Heart right ventricle (tissue), 16 donors: Measurements from ENCODE around the gene DNAH6. TPM values are rescaled to one million over a fixed set of nuclear protein-coding genes. Genes with fewer than 3 reads are reported as not detected.

Experiments
- ATAC-seq, 8 donors: fragments of 200-7000 bp; cut with Tn5 transposase; one replicate each; pipeline ENCODE4 v1.9.1; 2020; ENCODE audit warnings: mild to moderate bottlenecking in 8 of 8, moderate library complexity in 8 of 8, moderate number of reproducible peaks in 1 of 8
- DNase-seq, 2 donors: peaks; one replicate each; pipeline ENCODE4 v3.0.0-alpha.2; 2020
- H3K27ac ChIP-seq, 10 donors: fragments of 200-600 bp; sonication (generic) in 2 of 10; one replicate each; pipeline versions ENCODE4 v1.5.0 to v1.8.0; 2020 to 2022; ENCODE audit warnings: mild to moderate bottlenecking in 3 of 10
- H3K27me3 ChIP-seq, 7 donors: fragments of 200-600 bp; one replicate each; pipeline ENCODE4 v1.8.0; 2021 to 2022; ENCODE audit warnings: mild to moderate bottlenecking in 2 of 7
- H3K36me3 ChIP-seq, 9 donors: fragments of 200-600 bp; sonication (generic) in 1 of 9; one replicate each; pipeline versions ENCODE4 v1.5.0 to v1.8.0; 2020 to 2022; ENCODE audit warnings: mild to moderate bottlenecking in 2 of 9
- H3K4me1 ChIP-seq, 9 donors: fragments of 200-600 bp; sonication (generic) in 1 of 9; one replicate each; pipeline versions ENCODE4 v1.5.0 to v1.8.0; 2020 to 2022; ENCODE audit warnings: mild to moderate bottlenecking in 4 of 9
- H3K4me3 ChIP-seq, 10 donors: fragments of 200-600 bp; sonication (generic) in 2 of 10; one replicate each; pipeline versions ENCODE4 v1.5.0 to v1.8.0; 2020 to 2022; ENCODE audit warnings: mild to moderate bottlenecking in 7 of 10, moderate library complexity in 2 of 10
- H3K9me3 ChIP-seq, 11 donors: fragments of 200-600 bp in 10 of 11; sonication (generic) in 2 of 11; one replicate each; pipeline versions ENCODE4 v1.5.0 to v1.8.0; 2013 to 2022; ENCODE audit warnings: mild to moderate bottlenecking in 2 of 11, control low read depth in 1 of 11, moderate library complexity in 1 of 11
- WGBS, 2 donors: extraction: QIAGEN DNeasy Blood & Tissue Kit; methylation state at CpG; one replicate each; pipeline ENCODE4 v1.1.7; 2013; ENCODE audit warnings: inconsistent platforms in 1 of 2; 5-methylcytosine and 5-hydroxymethylcytosine counted together
- intact Hi-C, 10 donors: fragments of 100-400 bp; cut with DNase I; formaldehyde crosslinking; loops; one replicate each; pipeline versions ENCODE4 v1.11.1 to v1.14.2; 2022
- polyA plus RNA-seq, 2 donors: library from polyadenylated mRNA; stranded (reverse); fragments of 200-250 nt; gene quantifications; one replicate each; pipeline ENCODE4 v1.2.3, GENCODE V29; 2013
- total RNA-seq, 10 donors: library from RNA; stranded (reverse); fragmentation: NEBNext Ultra II Directional in 3 of 10; extraction: Animal tissue kit (Norgen Biotek cat#: 25700) in 3 of 10; gene quantifications; one replicate each; pipeline versions ENCODE4 v1.2.1 to v1.2.4, GENCODE V29; 2021 to 2023
- TF ChIP-seq, protein P1 (sequence below), 9 donors: fragments of 200-600 bp; sonication (generic) in 2 of 9; IDR thresholded peaks; one replicate each; pipeline versions ENCODE4 v1.5.0 to v1.8.0; 2021 to 2022; ENCODE audit warnings: antibody characterized with exemption in 9 of 9, mild to moderate bottlenecking in 5 of 9, moderate library complexity in 1 of 9
- donor health status: Arrhythmogenic right ventricular cardiomyopathy.
- donor health status: ischemic (EF 13 %, LVEDD 7.1; RV severe dilation, severe dysfunction).
- donor health status: healthy with polysubstance abuse.
- donor health status: DM: no; HTN: yes; CAD: no.
- donor health status: DM: no; HTN: no; CAD: no.
- donor health status: ischemic (EF 25% LVEDD 6.9; RV normal size, moderate dysfunction).
- donor health status: ischemic (EF 25% LVEDD 5.7; RV mildly dilated, moderate dysfunction).
- donor health status: healthy.
- donor health status: DM: yes; HTN: yes; CAD: no.
- donor health status: Ischemic cardiomyopathy.
- donor health status: ischemic (EF 35%, LVEDD 5.7; RV mildly dilated, moderate dysfunction).
- donor health status: nonischemic (EF 11% LVEDD 7.7; RV severe dilation, severe dysfunction).
- donor health status: DM: yes; HTN: yes; CAD: no.
- donor health status: PGD.
- donor health status: ischemic (EF 29% LVEDD 5.4; RV normal size, mild dysfunction).
- donor health status: nonischemic (EF 23%, LVEDD 6.1; RV moderate dilation, normal function).

DNAH6 gene
- total and polyA plus RNA-seq, 12 donors: 0.03 to 0.49 (median 0.23) TPM; not detected in 1

DNA sequence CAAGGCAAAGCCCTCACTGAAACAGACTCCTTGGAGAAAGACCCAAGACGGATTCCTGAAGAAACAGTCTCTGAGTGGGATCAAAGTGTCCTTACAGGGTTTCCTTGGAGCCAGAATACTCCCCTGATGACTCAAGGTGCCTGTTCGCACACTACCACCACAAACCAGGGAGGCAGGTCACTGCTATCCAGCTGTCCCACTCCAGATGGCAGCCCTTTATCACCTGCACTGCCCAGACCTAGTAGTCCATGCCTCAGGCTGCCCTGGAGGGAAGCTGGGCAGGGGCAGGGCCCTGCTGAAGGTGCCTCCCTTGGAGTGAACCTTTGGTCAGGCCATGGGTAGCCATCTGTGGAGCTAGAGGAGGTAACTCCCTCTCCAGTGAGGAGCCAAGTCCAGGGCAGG is 330.4 kb downstream of the DNAH6 start:
- Histone ChIP-seq H3K36me3 (no peaks in the 10 kb centered on the region), H3K4me1 (peaks cover 0 to 28% (median 0%) of the 10 kb centered on the region in 9 donors), H3K9me3 (no peaks in the 10 kb centered on the region), H3K4me3 (no peak overlapping the region), H3K27me3 (peaks cover 0 to 4% (median 0%) of the 10 kb centered on the region in 7 donors), H3K27ac (peak overlapping the region in 3 of 10 donors; percentile 41 to 91 (median 56))
- WGBS, 2 donors: 78 to 87% methylated on average over 2 of the region's 2 CpGs
- TF ChIP-seq, protein P1, sequence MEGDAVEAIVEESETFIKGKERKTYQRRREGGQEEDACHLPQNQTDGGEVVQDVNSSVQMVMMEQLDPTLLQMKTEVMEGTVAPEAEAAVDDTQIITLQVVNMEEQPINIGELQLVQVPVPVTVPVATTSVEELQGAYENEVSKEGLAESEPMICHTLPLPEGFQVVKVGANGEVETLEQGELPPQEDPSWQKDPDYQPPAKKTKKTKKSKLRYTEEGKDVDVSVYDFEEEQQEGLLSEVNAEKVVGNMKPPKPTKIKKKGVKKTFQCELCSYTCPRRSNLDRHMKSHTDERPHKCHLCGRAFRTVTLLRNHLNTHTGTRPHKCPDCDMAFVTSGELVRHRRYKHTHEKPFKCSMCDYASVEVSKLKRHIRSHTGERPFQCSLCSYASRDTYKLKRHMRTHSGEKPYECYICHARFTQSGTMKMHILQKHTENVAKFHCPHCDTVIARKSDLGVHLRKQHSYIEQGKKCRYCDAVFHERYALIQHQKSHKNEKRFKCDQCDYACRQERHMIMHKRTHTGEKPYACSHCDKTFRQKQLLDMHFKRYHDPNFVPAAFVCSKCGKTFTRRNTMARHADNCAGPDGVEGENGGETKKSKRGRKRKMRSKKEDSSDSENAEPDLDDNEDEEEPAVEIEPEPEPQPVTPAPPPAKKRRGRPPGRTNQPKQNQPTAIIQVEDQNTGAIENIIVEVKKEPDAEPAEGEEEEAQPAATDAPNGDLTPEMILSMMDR (IDR thresholded peaks at IDR 0.05): no peak
- DNase-seq (no peak), ATAC-seq (no peak)
- intact Hi-C loops: no loop called here

DNA sequence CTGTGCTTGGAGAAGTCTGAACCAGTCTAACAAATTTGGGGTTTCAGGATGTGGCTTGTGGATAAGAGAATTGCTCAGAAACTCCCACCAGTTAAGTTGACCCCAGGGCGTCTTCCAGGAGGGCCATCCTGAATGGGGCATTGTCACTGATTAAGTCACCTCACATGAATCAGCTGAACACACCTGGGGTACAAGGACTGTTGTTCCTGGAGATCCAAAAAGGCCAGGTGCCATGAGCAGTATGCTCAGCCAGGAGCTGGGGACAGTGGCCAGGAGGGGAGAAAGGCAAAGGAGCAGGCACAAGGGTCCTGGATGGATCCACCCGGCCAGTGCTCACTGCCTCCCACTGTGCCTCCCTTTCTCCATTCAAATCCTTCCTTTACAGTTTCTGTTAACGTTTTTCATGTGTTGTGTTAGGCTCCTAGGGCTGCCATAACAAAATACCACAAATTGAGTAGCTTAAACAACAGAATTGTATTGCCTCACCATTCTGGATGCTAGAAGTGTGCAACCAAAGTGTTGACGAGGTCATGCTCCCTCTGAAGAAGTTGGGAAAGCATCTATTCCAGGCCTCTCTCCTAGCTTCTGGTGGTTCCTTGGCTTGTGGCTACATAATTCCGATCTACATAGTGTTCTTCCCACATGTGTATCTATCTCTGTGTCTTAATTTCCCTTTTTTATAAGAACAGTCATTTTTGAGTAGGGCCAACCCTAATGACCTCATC is 331.2 kb downstream of the DNAH6 start:
- Histone ChIP-seq H3K27ac (peak overlapping the region in 1 of 10 donors; percentile 91), H3K4me1 (peaks cover 0 to 25% (median 0%) of the 10 kb centered on the region in 9 donors), H3K9me3 (peaks cover 0 to under 1% (median 0%) of the 10 kb centered on the region in 11 donors), H3K4me3 (no peak overlapping the region), H3K36me3 (no peaks in the 10 kb centered on the region), H3K27me3 (peaks cover 0 to 7% (median 0%) of the 10 kb centered on the region in 7 donors)
- ATAC-seq: no peak
- 70 to 80% methylated on average over 5 of the region's 5 CpGs for WGBS, 2 donors
- intact Hi-C loops: no loop called here
- TF ChIP-seq, protein P1 (IDR thresholded peaks at IDR 0.05): no peak
- no peak for DNase-seq

DNA sequence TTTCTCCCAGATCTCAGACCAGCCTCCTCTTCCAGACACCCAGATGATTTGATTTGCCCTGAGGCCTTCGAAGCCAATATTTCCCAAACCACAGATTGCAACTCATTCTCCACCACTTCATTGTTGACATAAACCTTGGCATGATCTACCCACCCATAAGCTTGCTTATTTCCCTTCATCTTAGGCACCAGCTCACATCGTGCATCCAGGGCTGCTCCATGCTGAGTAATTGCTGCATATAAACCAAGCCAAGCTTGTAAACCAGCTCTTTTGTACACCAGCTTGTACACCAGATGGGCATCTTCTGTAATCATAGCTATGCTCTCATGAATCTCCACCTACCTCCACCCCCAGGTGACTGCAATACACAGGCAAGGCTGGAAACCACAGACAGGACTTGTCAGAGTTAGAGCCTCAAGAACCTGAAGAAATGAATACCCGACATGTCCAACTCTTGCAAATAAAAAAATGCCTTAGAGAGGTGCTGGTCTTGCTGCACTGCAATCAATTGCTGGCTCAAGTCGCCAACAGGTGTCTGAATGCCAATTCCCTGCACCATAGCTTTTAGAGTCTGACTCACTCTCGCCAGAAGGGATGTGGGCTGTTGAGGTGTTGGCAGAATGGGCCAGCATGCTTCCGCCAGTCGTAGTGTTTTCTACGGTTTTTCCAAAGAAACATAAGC is 333.1 kb downstream of the DNAH6 start:
- Histone ChIP-seq H3K27me3 (peaks cover 0 to 7% (median 0%) of the 10 kb centered on the region in 7 donors), H3K36me3 (no peaks in the 10 kb centered on the region), H3K27ac (no peak overlapping the region), H3K9me3 (peaks cover 0 to 14% (median 0%) of the 10 kb centered on the region in 11 donors), H3K4me1 (peaks cover 0 to 25% (median 0%) of the 10 kb centered on the region in 9 donors), H3K4me3 (no peak overlapping the region)
- DNase-seq: no peak
- WGBS, 2 donors: 83 to 87% methylated on average over 8 of the region's 8 CpGs
- TF ChIP-seq, protein P1 (IDR thresholded peaks at IDR 0.05): no peak
- ATAC-seq: no peak
- intact Hi-C loops: no loop called here

DNA sequence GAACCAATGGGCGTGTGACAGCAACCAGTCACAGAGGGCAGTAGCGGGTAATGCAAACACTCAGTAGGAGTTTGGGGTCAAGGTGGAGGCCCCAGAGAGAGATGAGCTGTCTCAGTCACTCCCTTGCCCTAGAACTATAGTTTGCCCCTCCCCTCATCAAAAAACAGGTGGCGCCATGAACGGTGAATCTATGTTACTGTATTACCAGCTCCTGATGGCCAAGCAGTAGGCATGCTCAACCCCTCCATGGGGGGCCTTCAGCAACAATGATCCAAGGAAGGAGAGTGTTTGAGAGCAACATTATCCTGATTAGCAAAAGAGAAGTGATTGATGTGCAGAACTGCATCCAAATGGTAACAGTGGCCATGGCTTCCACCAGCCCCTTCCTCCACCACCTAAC is 334.2 kb downstream of the DNAH6 start:
- Histone ChIP-seq H3K36me3 (no peaks in the 10 kb centered on the region), H3K4me1 (peaks cover 0 to 22% (median 0%) of the 10 kb centered on the region in 9 donors), H3K27ac (no peak overlapping the region), H3K27me3 (peaks cover 0 to 11% (median 0%) of the 10 kb centered on the region in 7 donors), H3K4me3 (no peak overlapping the region), H3K9me3 (peaks cover 0 to 14% (median 0%) of the 10 kb centered on the region in 11 donors)
- 88 to 94% methylated on average over 4 of the region's 4 CpGs for WGBS, 2 donors
- ATAC-seq: no peak
- no peak for DNase-seq
- intact Hi-C loops: no loop called here
- TF ChIP-seq, protein P1 (IDR thresholded peaks at IDR 0.05): no peak
